Endothelial cell (in vitro differentiated cells): Measurements from ENCODE around the gene DPM2. TPM values are rescaled to one million over a fixed set of nuclear protein-coding genes. Genes with fewer than 3 reads are reported as not detected.
A peak's percentile ranks its signal among the peaks of the same experiment; 100 is the strongest.

ENCODE experiments used
- DNase-seq: peaks from one replicate; pipeline ENCODE4 v3.0.0; 2021; ENCODE audit warnings: low spot score
- H3K27ac Mint-ChIP-seq: one replicate; pipeline ENCODE4 v1.8.0; 2021; ENCODE audit warnings: mixed read lengths, inconsistent platforms; ENCODE audit not compliant: unreplicated experiment
- H3K27me3 Mint-ChIP-seq: one replicate; pipeline ENCODE4 v1.8.0; 2021; ENCODE audit warnings: mild to moderate bottlenecking, moderate library complexity, mixed read lengths, inconsistent platforms; ENCODE audit not compliant: unreplicated experiment
- H3K36me3 Mint-ChIP-seq: one replicate; pipeline ENCODE4 v1.8.0; 2021; ENCODE audit warnings: mild to moderate bottlenecking, low read depth, mixed read lengths, inconsistent platforms; ENCODE audit not compliant: unreplicated experiment
- H3K4me1 Mint-ChIP-seq: one replicate; pipeline ENCODE4 v1.8.0; 2021; ENCODE audit warnings: mild to moderate bottlenecking, mixed read lengths, inconsistent platforms; ENCODE audit not compliant: unreplicated experiment
- H3K4me3 Mint-ChIP-seq: one replicate; pipeline ENCODE4 v1.8.0; 2021; ENCODE audit warnings: mild to moderate bottlenecking, mixed read lengths, inconsistent platforms; ENCODE audit not compliant: unreplicated experiment
- H3K9me3 Mint-ChIP-seq: one replicate; pipeline ENCODE4 v1.8.0; 2021; ENCODE audit warnings: mixed read lengths, inconsistent platforms; ENCODE audit not compliant: unreplicated experiment
- CTCF ChIP-seq: fragments of 200-600 bp; sonication (generic); IDR thresholded peaks from one replicate; pipeline ENCODE4 v1.5.0; 2021; ENCODE audit warnings: antibody characterized with exemption; ENCODE audit not compliant: unreplicated experiment
- total RNA-seq: library from RNA; stranded (reverse); fragmentation: NEBNext Ultra II Directional; extraction: Animal tissue kit (Norgen Biotek cat#: 25700); gene quantifications from one replicate; pipeline ENCODE4 v1.2.1, GENCODE V29; 2021; ENCODE audit not compliant: unreplicated experiment

DPM2 gene
- total RNA-seq, 1 donor from 2014 or later, result 31.5 TPM

GRCh38 chr9:127930231-127931091, 7.2 kb downstream of the DPM2 start, which contains the start of gene PIP5KL1:
Gene PIP5KL1, minus strand, starts transcription at chr9:127930777. Its CDS starts 25 bp downstream, at chr9:127930752.
- peak within 1 kb of the TSS; percentile 52 for H3K4me3 Mint-ChIP-seq
- peak; percentile 88 for DNase-seq
- H3K27me3 Mint-ChIP-seq, result peaks cover 9% of the 10 kb centered on the region
- H3K36me3 Mint-ChIP-seq, result peaks cover 15% of the 10 kb centered on the region
- peak within 1 kb of the TSS; percentile 27 for H3K27ac Mint-ChIP-seq
- TF ChIP-seq CTCF, result no peak
- H3K4me1 Mint-ChIP-seq, result peaks cover 10% of the 10 kb centered on the region
- no peaks in the 10 kb centered on the region for H3K9me3 Mint-ChIP-seq

GRCh38 chr9:127929625-127929979, 8.1 kb downstream of the DPM2 start:
- Mint-ChIP-seq H3K9me3 (no peaks in the 10 kb centered on the region), H3K36me3 (peaks cover 14% of the 10 kb centered on the region), H3K27ac (no peak overlapping the region), H3K27me3 (peaks cover 14% of the 10 kb centered on the region), H3K4me1 (peaks cover 11% of the 10 kb centered on the region), H3K4me3 (no peak overlapping the region)
- no peak for DNase-seq
- no peak for TF ChIP-seq CTCF

- H3K4me1 Mint-ChIP-seq, result peaks cover 11% of the 10 kb centered on the region
- no peak for TF ChIP-seq CTCF
- peaks cover 15% of the 10 kb centered on the region for H3K27me3 Mint-ChIP-seq
- H3K4me3 Mint-ChIP-seq, result no peak overlapping the region
- no peaks in the 10 kb centered on the region for H3K9me3 Mint-ChIP-seq
- no peak for DNase-seq
- peak overlapping the region; percentile 24 for H3K27ac Mint-ChIP-seq
- H3K36me3 Mint-ChIP-seq, result peaks cover 8% of the 10 kb centered on the region
Measured at GRCh38 chr9:127928676-127929624, 8.7 kb downstream of the DPM2 start.

GRCh38 chr9:127927988-127928675, 9.5 kb downstream of the DPM2 start:
- DNase-seq, result no peak
- H3K4me3 Mint-ChIP-seq, result no peak overlapping the region
- H3K27me3 Mint-ChIP-seq, result peaks cover 14% of the 10 kb centered on the region
- H3K36me3 Mint-ChIP-seq, result peaks cover 7% of the 10 kb centered on the region
- no peak for TF ChIP-seq CTCF
- H3K9me3 Mint-ChIP-seq, result no peaks in the 10 kb centered on the region
- H3K4me1 Mint-ChIP-seq, result peaks cover 11% of the 10 kb centered on the region
- H3K27ac Mint-ChIP-seq, result no peak overlapping the region
